NB4 (cell line): ENCODE results near the gene MED13L.
A peak's percentile ranks its signal among the peaks of the same experiment; 100 is the strongest.

Source experiments
- MYC ChIP-seq: IDR thresholded peaks from 2 replicates; pipeline ENCODE4 v1.6.1; 2011; ENCODE audit warnings: low read depth, low read length
- POLR2A ChIP-seq: IDR thresholded peaks from 2 replicates; pipeline ENCODE4 v1.6.1; 2011; ENCODE audit warnings: mild to moderate bottlenecking; ENCODE audit not compliant: insufficient read length; ENCODE audit errors: extremely low read depth
- TF ChIP-seq, protein P1 (sequence below): IDR thresholded peaks from one replicate; pipeline ENCODE4 v1.5.1; 2012; ENCODE audit warnings: low read depth, low read length

DNA sequence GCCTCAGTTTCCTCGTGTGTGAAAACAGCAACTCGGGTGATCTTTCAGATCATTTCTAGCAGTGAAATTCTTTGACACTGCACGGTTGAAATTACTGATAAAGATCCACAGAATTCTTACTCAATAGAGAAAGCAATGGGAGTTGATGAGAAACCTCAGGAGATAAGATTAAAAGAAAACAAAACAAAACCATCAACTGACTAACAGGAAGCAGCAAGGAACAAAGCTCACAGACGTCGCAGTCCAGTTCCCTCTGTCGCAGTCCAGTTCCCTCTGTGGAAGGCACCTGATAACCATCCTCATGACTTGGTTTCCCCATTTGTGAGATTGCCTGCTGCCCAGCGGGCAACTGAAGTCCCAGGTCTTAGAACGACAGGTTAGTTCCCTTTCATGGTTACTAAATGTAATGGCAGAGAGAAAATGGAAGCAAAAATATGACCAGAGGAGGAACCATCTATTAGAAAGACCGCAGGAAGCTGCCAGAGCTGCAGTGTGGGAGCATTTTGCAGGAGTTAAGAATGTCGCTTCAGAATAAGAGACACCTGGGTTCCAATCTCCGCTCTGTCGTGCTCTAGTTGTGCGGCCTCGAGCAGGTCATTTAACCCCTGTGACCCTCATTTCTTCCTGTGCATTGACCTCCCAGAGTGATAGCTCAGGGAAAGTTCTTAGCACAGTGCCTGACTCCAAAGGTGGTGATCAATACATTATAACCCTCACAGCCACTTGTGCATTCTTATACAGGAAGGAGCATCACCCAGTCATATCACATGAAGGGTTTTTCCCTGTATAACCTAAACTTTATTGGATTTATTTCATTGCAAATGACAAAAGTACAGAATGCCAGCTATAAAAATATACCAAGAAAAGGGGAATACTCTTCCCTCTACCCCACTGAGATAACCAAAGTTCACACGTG, 5.1 kb upstream of the MED13L start:
- TF ChIP-seq, protein P1, sequence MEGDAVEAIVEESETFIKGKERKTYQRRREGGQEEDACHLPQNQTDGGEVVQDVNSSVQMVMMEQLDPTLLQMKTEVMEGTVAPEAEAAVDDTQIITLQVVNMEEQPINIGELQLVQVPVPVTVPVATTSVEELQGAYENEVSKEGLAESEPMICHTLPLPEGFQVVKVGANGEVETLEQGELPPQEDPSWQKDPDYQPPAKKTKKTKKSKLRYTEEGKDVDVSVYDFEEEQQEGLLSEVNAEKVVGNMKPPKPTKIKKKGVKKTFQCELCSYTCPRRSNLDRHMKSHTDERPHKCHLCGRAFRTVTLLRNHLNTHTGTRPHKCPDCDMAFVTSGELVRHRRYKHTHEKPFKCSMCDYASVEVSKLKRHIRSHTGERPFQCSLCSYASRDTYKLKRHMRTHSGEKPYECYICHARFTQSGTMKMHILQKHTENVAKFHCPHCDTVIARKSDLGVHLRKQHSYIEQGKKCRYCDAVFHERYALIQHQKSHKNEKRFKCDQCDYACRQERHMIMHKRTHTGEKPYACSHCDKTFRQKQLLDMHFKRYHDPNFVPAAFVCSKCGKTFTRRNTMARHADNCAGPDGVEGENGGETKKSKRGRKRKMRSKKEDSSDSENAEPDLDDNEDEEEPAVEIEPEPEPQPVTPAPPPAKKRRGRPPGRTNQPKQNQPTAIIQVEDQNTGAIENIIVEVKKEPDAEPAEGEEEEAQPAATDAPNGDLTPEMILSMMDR, result no peak
- TF ChIP-seq POLR2A (peak; percentile 44), MYC (0 out of 2 replicates have a peak, but pooled peaks have one; percentile 35)
